T-helper 1 cell treated with Interleukin-12 subunit alpha and Interleukin-12 subunit beta and Interleukin-4 antibody, amounts not matched to agents 30 μg/mL and 1 μg/mL, for 36 hours (primary cell): ENCODE results near the gene ST7L.

Experiments used
- H3K27ac Mint-ChIP-seq: one replicate; pipeline ENCODE4 v1.8.0; 2021; ENCODE audit warnings: mild to moderate bottlenecking, mixed read lengths
- H3K27me3 Mint-ChIP-seq: one replicate; pipeline ENCODE4 v1.8.0; 2021; ENCODE audit warnings: low read depth, mixed read lengths
- H3K36me3 Mint-ChIP-seq: one replicate; pipeline ENCODE4 v1.8.0; 2021; ENCODE audit warnings: low read depth, mixed read lengths
- H3K4me1 Mint-ChIP-seq: one replicate; pipeline ENCODE4 v1.8.0; 2021; ENCODE audit warnings: low read depth, mixed read lengths
- H3K4me3 Mint-ChIP-seq: one replicate; pipeline ENCODE4 v1.8.0; 2021; ENCODE audit warnings: mild to moderate bottlenecking, moderate library complexity, mixed read lengths
- H3K9me3 Mint-ChIP-seq: one replicate; pipeline ENCODE4 v1.8.0; 2021; ENCODE audit warnings: mixed read lengths

ST7L gene

GRCh38 chr1:112589766-112590165 lies 29.2 kb downstream of the ST7L start:
- H3K4me3 Mint-ChIP-seq = no peak overlapping the region
- H3K27ac Mint-ChIP-seq = no peak overlapping the region
- H3K36me3 Mint-ChIP-seq = peaks cover 11% of the 10 kb centered on the region
- H3K27me3 Mint-ChIP-seq = no peaks in the 10 kb centered on the region
- peaks cover 10% of the 10 kb centered on the region for H3K9me3 Mint-ChIP-seq
- no peaks in the 10 kb centered on the region for H3K4me1 Mint-ChIP-seq

DNA sequence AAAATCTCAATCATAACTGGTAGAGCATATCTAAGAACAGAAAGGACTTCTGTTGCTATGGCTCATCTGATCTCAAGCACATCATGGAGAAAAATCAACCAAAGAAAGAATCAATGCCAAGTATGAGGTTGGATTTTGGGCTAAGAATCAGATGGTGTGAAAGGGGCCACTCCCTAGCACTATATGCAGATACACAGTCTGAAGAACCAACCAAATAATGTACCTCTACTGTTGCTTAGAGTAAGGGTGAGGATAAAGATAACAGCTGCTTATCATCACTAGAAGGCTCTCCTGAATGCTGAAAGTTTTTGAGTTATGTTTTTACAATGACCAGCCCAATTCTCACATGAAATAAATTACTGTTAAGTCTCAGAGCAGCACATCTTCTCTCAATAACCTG lies 35.6 kb downstream of the ST7L start:
- Mint-ChIP-seq H3K27me3 (no peaks in the 10 kb centered on the region), H3K4me3 (no peak overlapping the region), H3K27ac (no peak overlapping the region), H3K4me1 (no peaks in the 10 kb centered on the region), H3K9me3 (no peaks in the 10 kb centered on the region), H3K36me3 (no peaks in the 10 kb centered on the region)

GRCh38 chr1:112581586-112582192 lies 37.3 kb downstream of the ST7L start:
- Mint-ChIP-seq H3K4me3 (no peak overlapping the region), H3K9me3 (no peaks in the 10 kb centered on the region), H3K36me3 (peaks cover 4% of the 10 kb centered on the region), H3K27me3 (no peaks in the 10 kb centered on the region), H3K27ac (no peak overlapping the region), H3K4me1 (no peaks in the 10 kb centered on the region)

DNA sequence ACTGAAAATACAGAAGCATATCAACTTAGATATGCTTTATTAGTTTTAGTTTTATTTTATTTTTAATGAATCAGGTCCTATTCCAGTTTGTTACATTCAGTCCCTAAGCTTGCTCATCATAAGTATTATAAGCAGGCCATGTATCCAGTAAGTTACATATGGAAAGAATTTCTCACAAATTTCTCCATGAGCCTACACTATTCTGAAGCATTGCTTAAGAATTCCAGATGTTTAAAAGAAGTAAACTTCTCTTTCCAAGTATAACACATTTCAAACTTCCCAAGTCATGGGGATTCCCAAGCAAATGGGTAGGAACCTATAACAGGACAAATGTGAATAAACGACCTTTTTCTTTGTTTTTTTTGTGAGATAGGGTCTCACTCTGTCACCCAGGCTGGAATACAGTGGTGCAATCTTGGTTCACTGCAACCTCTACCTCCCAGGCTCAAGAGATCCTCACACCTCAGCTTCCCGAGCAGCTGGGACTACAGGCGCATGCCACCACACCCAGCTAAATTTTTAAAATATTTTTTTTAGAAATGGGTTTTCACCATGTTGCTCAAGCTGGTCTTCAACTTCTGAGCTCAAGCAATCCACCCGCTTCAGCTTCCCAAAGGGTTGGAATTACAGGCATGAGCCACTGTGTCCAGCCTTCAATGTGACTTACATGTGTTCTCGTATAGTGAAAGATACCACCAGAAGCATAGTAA lies 39.0 kb downstream of the ST7L start:
- Mint-ChIP-seq H3K36me3 (peaks cover 9% of the 10 kb centered on the region), H3K4me3 (no peak overlapping the region), H3K4me1 (no peaks in the 10 kb centered on the region), H3K27me3 (no peaks in the 10 kb centered on the region), H3K27ac (no peak overlapping the region), H3K9me3 (no peaks in the 10 kb centered on the region)

DNA sequence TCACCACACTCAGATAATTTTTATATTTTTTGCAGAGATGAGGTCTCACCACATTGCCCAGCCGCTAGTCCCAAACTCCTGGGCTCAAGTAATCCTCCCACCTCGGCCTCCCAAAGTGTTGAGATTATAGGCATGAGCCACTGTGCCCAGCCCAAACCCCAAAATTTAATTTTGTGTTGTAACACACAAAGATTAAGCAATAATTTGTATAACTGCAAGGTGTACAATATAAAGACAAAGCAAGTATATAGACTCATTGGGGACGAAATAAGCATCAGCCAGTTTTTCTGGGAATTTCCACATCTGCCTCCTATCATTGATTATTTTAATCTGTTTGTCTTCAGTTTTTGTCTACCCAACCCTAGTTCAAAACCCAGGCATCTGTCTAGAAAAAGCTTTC lies 42.7 kb downstream of the ST7L start:
- peaks cover 18% of the 10 kb centered on the region for H3K36me3 Mint-ChIP-seq
- H3K27ac Mint-ChIP-seq = no peak overlapping the region
- H3K4me1 Mint-ChIP-seq = no peaks in the 10 kb centered on the region
- no peak overlapping the region for H3K4me3 Mint-ChIP-seq
- no peaks in the 10 kb centered on the region for H3K27me3 Mint-ChIP-seq
- no peaks in the 10 kb centered on the region for H3K9me3 Mint-ChIP-seq

DNA sequence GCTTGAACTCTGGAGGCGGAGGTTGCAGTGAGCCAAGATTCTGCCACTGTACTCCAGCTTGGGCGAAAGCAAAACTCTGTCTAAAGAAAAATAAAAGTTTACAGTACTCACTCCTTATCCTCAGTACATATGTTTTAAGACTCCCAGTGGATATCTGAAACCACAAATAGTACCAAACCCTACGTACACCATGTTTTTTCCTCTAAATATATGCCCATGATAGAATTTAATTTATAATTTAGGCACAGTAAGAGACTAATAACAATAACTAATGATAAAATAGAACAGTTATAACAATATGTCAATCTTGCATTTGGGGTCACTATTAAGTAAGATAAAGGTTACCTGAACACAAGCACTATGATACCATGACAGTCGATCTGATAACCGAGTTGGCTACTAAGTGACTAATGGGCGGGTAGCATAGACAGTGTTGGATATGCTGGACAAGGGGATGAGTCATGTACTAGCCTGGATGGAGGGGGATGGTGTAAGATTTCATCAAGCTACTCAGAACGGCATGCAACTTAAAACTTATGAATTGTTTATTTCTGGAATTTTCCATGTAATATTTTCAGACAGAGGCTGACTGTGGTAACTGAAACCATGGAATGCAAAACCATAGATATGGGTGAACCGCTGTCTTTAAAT lies 43.7 kb downstream of the ST7L start:
- Mint-ChIP-seq H3K9me3 (no peaks in the 10 kb centered on the region), H3K4me1 (no peaks in the 10 kb centered on the region), H3K27ac (no peak overlapping the region), H3K4me3 (no peak overlapping the region), H3K36me3 (peaks cover 18% of the 10 kb centered on the region), H3K27me3 (no peaks in the 10 kb centered on the region)

- no peaks in the 10 kb centered on the region for H3K27me3 Mint-ChIP-seq
- H3K9me3 Mint-ChIP-seq = no peaks in the 10 kb centered on the region
- peaks cover 2% of the 10 kb centered on the region for H3K36me3 Mint-ChIP-seq
- no peaks in the 10 kb centered on the region for H3K4me1 Mint-ChIP-seq
- no peak overlapping the region for H3K4me3 Mint-ChIP-seq
- no peak overlapping the region for H3K27ac Mint-ChIP-seq
Measured at GRCh38 chr1:112565800-112566199, 53.1 kb downstream of the ST7L start.

DNA sequence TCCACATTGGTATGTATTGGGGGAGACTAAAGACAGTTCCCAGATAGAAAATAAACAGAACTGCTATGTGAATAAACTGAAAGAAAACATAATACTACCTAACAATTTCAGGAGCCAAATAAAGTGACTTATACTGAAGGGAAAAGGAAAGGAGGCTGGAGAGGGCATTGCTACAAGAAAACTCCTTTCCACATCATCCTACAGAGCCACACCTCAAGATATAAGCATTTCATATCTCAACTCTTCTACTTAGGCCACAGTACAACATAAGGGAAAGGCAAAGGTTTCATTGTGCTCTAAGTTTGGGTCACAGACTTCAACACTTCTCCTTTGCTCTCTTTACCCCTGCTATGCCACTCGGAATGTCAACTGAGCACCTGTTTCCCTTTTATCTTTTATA lies 54.9 kb downstream of the ST7L start:
- Mint-ChIP-seq H3K4me3 (no peak overlapping the region), H3K36me3 (peaks cover 2% of the 10 kb centered on the region), H3K27me3 (no peaks in the 10 kb centered on the region), H3K27ac (no peak overlapping the region), H3K9me3 (no peaks in the 10 kb centered on the region), H3K4me1 (no peaks in the 10 kb centered on the region)

- Mint-ChIP-seq H3K36me3 (peaks cover 2% of the 10 kb centered on the region), H3K27ac (no peak overlapping the region), H3K9me3 (no peaks in the 10 kb centered on the region), H3K4me1 (no peaks in the 10 kb centered on the region), H3K4me3 (no peak overlapping the region), H3K27me3 (no peaks in the 10 kb centered on the region)
Measured at GRCh38 chr1:112563341-112563740, 55.6 kb downstream of the ST7L start.

DNA sequence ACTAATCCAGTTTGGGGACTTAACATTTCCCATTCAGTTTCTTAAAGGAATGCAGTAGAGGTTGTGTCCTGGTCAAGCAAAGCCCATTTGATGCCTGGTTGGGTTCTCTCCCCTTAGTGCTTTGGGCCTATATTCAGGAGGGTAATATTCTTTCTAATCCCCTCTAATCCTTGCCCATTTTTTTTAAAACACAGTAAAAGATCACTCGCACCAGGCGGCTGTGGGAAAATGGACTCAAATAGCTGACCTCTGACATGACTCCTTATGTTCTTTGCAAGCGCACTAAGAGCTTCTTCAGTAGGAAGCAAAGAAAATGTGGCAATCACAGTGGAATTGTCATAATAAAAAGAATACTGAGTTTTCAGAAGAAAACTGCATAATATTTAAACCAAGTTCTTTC lies 60.3 kb downstream of the ST7L start:
- Mint-ChIP-seq H3K27me3 (no peaks in the 10 kb centered on the region), H3K27ac (no peak overlapping the region), H3K4me3 (no peak overlapping the region), H3K36me3 (peaks cover 2% of the 10 kb centered on the region), H3K4me1 (peaks cover 6% of the 10 kb centered on the region), H3K9me3 (no peaks in the 10 kb centered on the region)

DNA sequence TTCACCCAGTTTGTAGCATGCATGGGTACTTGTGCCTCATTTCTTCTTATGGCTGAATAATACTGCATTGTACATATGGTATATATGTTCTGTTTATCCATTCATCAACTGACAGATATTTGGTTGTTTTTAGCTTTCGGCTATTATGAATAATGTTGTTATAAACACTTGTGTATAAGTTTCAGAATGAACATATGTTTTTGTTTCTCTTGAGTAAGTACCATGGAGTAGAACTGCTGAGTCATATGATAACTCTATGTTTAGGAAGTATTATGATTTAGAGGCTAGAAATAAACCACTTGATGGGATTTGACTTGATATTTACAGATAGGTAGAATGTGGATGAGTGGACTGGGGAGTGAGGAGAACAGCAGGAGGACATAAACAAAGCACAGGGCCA lies 61.6 kb downstream of the ST7L start:
- H3K27me3 Mint-ChIP-seq = no peaks in the 10 kb centered on the region
- peaks cover 6% of the 10 kb centered on the region for H3K4me1 Mint-ChIP-seq
- no peaks in the 10 kb centered on the region for H3K36me3 Mint-ChIP-seq
- H3K4me3 Mint-ChIP-seq = no peak overlapping the region
- no peak overlapping the region for H3K27ac Mint-ChIP-seq
- H3K9me3 Mint-ChIP-seq = no peaks in the 10 kb centered on the region

DNA sequence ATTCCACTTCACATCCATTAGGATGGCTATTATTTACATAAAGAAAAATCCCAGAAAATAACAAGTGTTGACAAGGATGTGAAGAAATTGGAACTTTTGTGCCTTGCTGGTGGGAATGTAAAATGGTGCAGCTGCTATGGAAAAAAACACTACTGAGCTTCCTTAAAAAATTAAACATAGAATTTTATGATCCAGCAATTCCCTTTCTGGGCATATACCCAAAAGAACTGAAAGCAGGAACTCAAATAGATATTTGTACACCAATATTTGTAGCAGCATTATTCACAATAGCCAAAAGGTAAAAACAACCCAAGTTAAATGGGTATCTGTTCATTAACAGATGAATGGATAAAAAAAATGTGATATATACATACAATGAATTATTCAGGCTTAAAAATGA lies 64.5 kb downstream of the ST7L start:
- H3K27me3 Mint-ChIP-seq = no peaks in the 10 kb centered on the region
- peaks cover 6% of the 10 kb centered on the region for H3K4me1 Mint-ChIP-seq

GRCh38 chr1:112549590-112549989 lies 69.4 kb downstream of the ST7L start:
- Mint-ChIP-seq H3K27me3 (no peaks in the 10 kb centered on the region), H3K9me3 (no peaks in the 10 kb centered on the region), H3K36me3 (no peaks in the 10 kb centered on the region), H3K27ac (no peak overlapping the region), H3K4me3 (no peak overlapping the region), H3K4me1 (no peaks in the 10 kb centered on the region)

More for the DNA sequence above, 64.5 kb downstream of the ST7L start:
- H3K4me3 Mint-ChIP-seq = no peak overlapping the region
- no peaks in the 10 kb centered on the region for H3K9me3 Mint-ChIP-seq
- H3K36me3 Mint-ChIP-seq = no peaks in the 10 kb centered on the region
- H3K27ac Mint-ChIP-seq = no peak overlapping the region

GRCh38 chr1:112548547-112548946 lies 70.4 kb downstream of the ST7L start:
- no peaks in the 10 kb centered on the region for H3K9me3 Mint-ChIP-seq
- no peak overlapping the region for H3K27ac Mint-ChIP-seq
- no peak overlapping the region for H3K4me3 Mint-ChIP-seq
- H3K27me3 Mint-ChIP-seq = no peaks in the 10 kb centered on the region
- H3K36me3 Mint-ChIP-seq = no peaks in the 10 kb centered on the region
- no peaks in the 10 kb centered on the region for H3K4me1 Mint-ChIP-seq

DNA sequence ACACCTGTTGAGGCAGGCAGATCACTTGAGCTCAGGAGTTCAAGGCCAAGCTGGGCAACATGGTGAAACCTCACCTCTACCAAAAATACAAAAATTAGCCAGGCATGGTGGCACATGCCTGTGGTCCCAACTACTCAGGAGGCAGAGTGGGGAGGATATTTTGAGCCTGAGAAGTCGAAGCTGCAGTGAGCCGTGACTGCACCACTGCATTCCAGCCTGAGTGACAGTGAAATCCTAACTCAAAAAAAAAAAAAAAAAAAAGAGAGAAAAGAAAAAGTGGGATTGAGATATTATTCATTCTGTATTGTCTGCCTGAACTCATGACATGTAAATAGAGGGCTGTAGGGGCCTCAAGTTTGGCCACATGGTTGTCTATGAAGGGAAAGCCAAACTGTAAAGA lies 72.9 kb downstream of the ST7L start:
- Mint-ChIP-seq H3K9me3 (no peaks in the 10 kb centered on the region), H3K27me3 (no peaks in the 10 kb centered on the region), H3K27ac (no peak overlapping the region)

More for the DNA sequence above, 72.9 kb downstream of the ST7L start:
- Mint-ChIP-seq H3K36me3 (peaks cover 3% of the 10 kb centered on the region), H3K4me3 (no peak overlapping the region), H3K4me1 (no peaks in the 10 kb centered on the region)
